ENCODE results near the gene CT45A8. TPM values are rescaled to one million over a fixed set of nuclear protein-coding genes. Genes with fewer than 3 reads are reported as not detected.

CT45A8 gene
- total RNA-seq, 2 donors from 2014 or later, result not detected

Other genes with a start within 250 kb of the CT45A8 start
- not detected for gene CT45A1, start 140.9 kb downstream of the CT45A8 start, total RNA-seq
- gene CT45A3, start 86.3 kb downstream of the CT45A8 start, total RNA-seq, result not detected
- gene CT45A5, start 69.0 kb downstream of the CT45A8 start, total RNA-seq, result under 1 TPM in 1 of 2 donors, not detected in 1; 0.35 TPM
- gene CT45A6, start 51.8 kb downstream of the CT45A8 start, total RNA-seq, result not detected
- not detected for gene CT45A2, start 34.5 kb downstream of the CT45A8 start, total RNA-seq
- gene CT45A7, start 17.3 kb downstream of the CT45A8 start, total RNA-seq, result not detected
- not detected for gene CT45A9, start 17.3 kb upstream of the CT45A8 start, total RNA-seq
- not detected for gene CT45A10, start 38.9 kb upstream of the CT45A8 start, total RNA-seq
- not detected for gene SAGE1, start 39.2 kb upstream of the CT45A8 start, total RNA-seq
- gene MMGT1, start 119.5 kb upstream of the CT45A8 start, total RNA-seq, result 10 to 100 TPM; 20.1 to 21.7 TPM
- gene SLC9A6, start 130.9 kb upstream of the CT45A8 start, total RNA-seq, result 10 to 100 TPM; 11.4 to 12.2 TPM